ENCODE data around the gene KCNIP3. TPM values are rescaled to one million over a fixed set of nuclear protein-coding genes. Genes with fewer than 3 reads are reported as not detected.

KCNIP3 gene
- total and polyA plus RNA-seq, 4 donors = 0.26 to 1.1 (median 0.62) TPM

DNA sequence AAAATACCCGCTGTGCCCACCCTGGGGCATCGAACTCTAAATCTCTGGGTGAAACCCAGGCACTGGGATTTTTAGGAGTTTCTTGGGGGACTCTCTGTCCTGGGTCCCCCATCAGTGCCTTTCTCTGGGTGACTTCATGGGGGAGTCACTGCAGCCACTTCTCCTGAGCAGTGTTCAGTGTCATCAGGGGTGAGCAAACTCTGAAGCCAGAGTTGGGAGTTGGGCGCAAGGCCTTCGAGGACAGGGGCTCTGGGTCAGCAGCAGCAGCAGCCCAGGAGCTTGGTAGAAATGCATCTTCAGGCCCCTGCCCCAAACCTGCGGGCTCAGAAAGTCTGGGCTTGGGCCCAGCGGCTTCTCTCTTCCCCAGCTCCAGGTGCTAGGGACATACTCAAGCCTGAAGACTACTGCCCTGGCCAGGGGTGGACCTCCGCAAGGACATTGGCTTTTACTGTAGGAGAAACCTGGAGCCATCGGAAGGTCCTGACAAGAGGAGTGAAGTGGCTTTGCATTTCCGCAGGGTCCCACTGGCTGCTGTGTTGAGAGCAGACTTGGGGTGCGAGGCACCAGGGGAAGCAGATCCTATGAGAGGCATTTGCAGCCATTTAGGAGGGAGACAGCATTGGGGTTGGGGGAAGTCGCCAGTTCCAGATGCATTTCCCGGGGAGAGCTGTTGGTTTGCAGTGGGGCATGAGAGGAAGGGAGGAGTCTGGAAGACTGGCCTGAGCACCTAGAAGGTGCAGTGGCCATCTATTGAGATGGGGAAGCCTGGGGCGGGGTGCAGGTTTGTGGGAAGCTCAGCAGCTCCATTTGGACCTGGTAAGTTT is 53.8 kb downstream of the KCNIP3 start:
- TF ChIP-seq, protein P1, sequence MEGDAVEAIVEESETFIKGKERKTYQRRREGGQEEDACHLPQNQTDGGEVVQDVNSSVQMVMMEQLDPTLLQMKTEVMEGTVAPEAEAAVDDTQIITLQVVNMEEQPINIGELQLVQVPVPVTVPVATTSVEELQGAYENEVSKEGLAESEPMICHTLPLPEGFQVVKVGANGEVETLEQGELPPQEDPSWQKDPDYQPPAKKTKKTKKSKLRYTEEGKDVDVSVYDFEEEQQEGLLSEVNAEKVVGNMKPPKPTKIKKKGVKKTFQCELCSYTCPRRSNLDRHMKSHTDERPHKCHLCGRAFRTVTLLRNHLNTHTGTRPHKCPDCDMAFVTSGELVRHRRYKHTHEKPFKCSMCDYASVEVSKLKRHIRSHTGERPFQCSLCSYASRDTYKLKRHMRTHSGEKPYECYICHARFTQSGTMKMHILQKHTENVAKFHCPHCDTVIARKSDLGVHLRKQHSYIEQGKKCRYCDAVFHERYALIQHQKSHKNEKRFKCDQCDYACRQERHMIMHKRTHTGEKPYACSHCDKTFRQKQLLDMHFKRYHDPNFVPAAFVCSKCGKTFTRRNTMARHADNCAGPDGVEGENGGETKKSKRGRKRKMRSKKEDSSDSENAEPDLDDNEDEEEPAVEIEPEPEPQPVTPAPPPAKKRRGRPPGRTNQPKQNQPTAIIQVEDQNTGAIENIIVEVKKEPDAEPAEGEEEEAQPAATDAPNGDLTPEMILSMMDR (IDR thresholded peaks at IDR 0.05; ENCODE audit: low read depth, low read length, missing input control) = no peak
- TF ChIP-seq EGR1 (IDR thresholded peaks at IDR 0.05; ENCODE audit: low read depth in 2 of 2) (no peak), FOXA1 (IDR thresholded peaks at IDR 0.05) (no peak), FOXA2 (IDR thresholded peaks at IDR 0.05) (no peak), YY1 (IDR thresholded peaks at IDR 0.05) (no peak), SP1 (IDR thresholded peaks at IDR 0.05) (no peak), GABPA (IDR thresholded peaks at IDR 0.05 in 1 of 2, conservative IDR thresholded peaks at IDR 0.05 in 1 of 2) (no peak), TAF1 (conservative IDR thresholded peaks at IDR 0.05) (no peak)
- TF ChIP-seq, protein P2, sequence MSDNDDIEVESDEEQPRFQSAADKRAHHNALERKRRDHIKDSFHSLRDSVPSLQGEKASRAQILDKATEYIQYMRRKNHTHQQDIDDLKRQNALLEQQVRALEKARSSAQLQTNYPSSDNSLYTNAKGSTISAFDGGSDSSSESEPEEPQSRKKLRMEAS (IDR thresholded peaks at IDR 0.05) = no peak
- TF ChIP-seq, protein P3, sequence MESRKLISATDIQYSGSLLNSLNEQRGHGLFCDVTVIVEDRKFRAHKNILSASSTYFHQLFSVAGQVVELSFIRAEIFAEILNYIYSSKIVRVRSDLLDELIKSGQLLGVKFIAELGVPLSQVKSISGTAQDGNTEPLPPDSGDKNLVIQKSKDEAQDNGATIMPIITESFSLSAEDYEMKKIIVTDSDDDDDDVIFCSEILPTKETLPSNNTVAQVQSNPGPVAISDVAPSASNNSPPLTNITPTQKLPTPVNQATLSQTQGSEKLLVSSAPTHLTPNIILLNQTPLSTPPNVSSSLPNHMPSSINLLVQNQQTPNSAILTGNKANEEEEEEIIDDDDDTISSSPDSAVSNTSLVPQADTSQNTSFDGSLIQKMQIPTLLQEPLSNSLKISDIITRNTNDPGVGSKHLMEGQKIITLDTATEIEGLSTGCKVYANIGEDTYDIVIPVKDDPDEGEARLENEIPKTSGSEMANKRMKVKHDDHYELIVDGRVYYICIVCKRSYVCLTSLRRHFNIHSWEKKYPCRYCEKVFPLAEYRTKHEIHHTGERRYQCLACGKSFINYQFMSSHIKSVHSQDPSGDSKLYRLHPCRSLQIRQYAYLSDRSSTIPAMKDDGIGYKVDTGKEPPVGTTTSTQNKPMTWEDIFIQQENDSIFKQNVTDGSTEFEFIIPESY (IDR thresholded peaks at IDR 0.05) = no peak
- TF ChIP-seq, protein P4, sequence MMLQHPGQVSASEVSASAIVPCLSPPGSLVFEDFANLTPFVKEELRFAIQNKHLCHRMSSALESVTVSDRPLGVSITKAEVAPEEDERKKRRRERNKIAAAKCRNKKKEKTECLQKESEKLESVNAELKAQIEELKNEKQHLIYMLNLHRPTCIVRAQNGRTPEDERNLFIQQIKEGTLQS (IDR thresholded peaks at IDR 0.05) = no peak
- Histone ChIP-seq H3K9ac (ENCODE audit: low read depth in 1 of 2, low read length in 2 of 2) (no peak overlapping the region), H3K4me1 (ENCODE audit: control insufficient read depth in 4 of 4, insufficient read depth in 4 of 4, low read length in 3 of 4) (peaks cover under 1 to 5% (median 4%) of the 10 kb centered on the region in 4 donors), H3K9me3 (ENCODE audit: control insufficient read depth in 4 of 4, low read length in 3 of 4) (no peaks in the 10 kb centered on the region), H3K36me3 (ENCODE audit: control insufficient read depth in 4 of 4, insufficient read depth in 3 of 4, low read depth in 1 of 4, low read length in 3 of 4) (no peaks in the 10 kb centered on the region), H3K27me3 (ENCODE audit: control insufficient read depth in 4 of 4, insufficient read depth in 4 of 4, low read length in 3 of 4) (no peaks in the 10 kb centered on the region), H3K27ac (ENCODE audit: low read depth in 1 of 2, low read length in 2 of 2) (no peak overlapping the region), H3K4me3 (ENCODE audit: low read depth in 1 of 3, low read length in 3 of 3) (no peak overlapping the region)
- WGBS = 92% methylated on average over 13 of the region's 13 CpGs
- DNase-seq (ENCODE audit: low spot score) = no peak

DNA sequence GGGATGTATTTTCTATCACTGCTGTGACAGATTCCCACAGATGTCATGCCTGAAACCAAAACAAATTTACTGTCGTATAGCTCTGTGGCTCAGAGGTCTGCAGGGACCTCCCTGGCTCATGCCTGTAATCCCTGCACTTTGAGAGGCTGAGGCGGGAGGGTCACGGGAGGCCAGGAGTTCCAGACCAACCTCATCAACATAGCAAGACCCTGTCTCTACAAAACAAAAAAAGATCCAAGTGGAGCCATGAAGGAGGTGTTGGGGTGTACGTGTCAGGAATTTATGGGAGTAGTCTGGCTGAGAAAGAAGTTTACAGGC is 54.4 kb downstream of the KCNIP3 start:
- TF ChIP-seq EGR1 (IDR thresholded peaks at IDR 0.05; ENCODE audit: low read depth in 2 of 2) (no peak), TAF1 (conservative IDR thresholded peaks at IDR 0.05) (no peak), NR2F2 (IDR thresholded peaks at IDR 0.05) (no peak), GABPA (IDR thresholded peaks at IDR 0.05 in 1 of 2, conservative IDR thresholded peaks at IDR 0.05 in 1 of 2) (no peak)
- TF ChIP-seq, protein P1 (IDR thresholded peaks at IDR 0.05; ENCODE audit: low read depth, low read length, missing input control) = no peak
- H3K36me3 ChIP-seq (ENCODE audit: control insufficient read depth in 4 of 4, insufficient read depth in 3 of 4, low read depth in 1 of 4, low read length in 3 of 4) = no peaks in the 10 kb centered on the region
- no peak overlapping the region for H3K27ac ChIP-seq (ENCODE audit: low read depth in 1 of 2, low read length in 2 of 2)
- H3K9ac ChIP-seq (ENCODE audit: low read depth in 1 of 2, low read length in 2 of 2) = no peak overlapping the region
- 92% methylated on average over 4 of the region's 4 CpGs for WGBS
- DNase-seq (ENCODE audit: low spot score) = no peak
- no peaks in the 10 kb centered on the region for H3K9me3 ChIP-seq (ENCODE audit: control insufficient read depth in 4 of 4, low read length in 3 of 4)
- no peaks in the 10 kb centered on the region for H3K27me3 ChIP-seq (ENCODE audit: control insufficient read depth in 4 of 4, insufficient read depth in 4 of 4, low read length in 3 of 4)
- H3K4me3 ChIP-seq (ENCODE audit: low read depth in 1 of 3, low read length in 3 of 3) = no peak overlapping the region
- peaks cover 0 to 4% (median 4%) of the 10 kb centered on the region in 4 donors for H3K4me1 ChIP-seq (ENCODE audit: control insufficient read depth in 4 of 4, insufficient read depth in 4 of 4, low read length in 3 of 4)

All from liver (tissue), 9 donors.